Stimulated activated CD8-positive, alpha-beta memory T cell treated with anti-CD3 and anti-CD28 coated beads, Interleukin-15, amount 100 ng/mL, for 24 hours (primary cell): Measurements from ENCODE around the gene TOM1.

Source experiments
- DNase-seq: peaks from one replicate; pipeline ENCODE4 v3.0.0-alpha.2; 2020; ENCODE audit warnings: low read depth

The TOM1 gene

GRCh38 chr22:35373781-35374180 lies 74.1 kb downstream of the TOM1 start:
- DNase-seq: no peak

- no peak for DNase-seq
Observed at GRCh38 chr22:35375031-35375430, 75.3 kb downstream of the TOM1 start.

- DNase-seq: no peak
Observed at GRCh38 chr22:35375526-35375925, 75.8 kb downstream of the TOM1 start.

- DNase-seq: no peak
Observed at GRCh38 chr22:35376728-35377472, 77.2 kb downstream of the TOM1 start.

- DNase-seq: no peak
Observed at GRCh38 chr22:35377735-35378134, 78.0 kb downstream of the TOM1 start.

GRCh38 chr22:35378621-35379020 lies 78.9 kb downstream of the TOM1 start:
- DNase-seq: no peak

GRCh38 chr22:35379146-35379993 lies 79.7 kb downstream of the TOM1 start:
- no peak for DNase-seq

- no peak for DNase-seq
Observed at GRCh38 chr22:35380013-35380412, 80.3 kb downstream of the TOM1 start.

- DNase-seq: peak; percentile 20
Observed at GRCh38 chr22:35380537-35381423, 81.1 kb downstream of the TOM1 start, which contains the start of gene HMOX1. TSS of gene HMOX1 (plus strand) at chr22:35381096. CDS start at chr22:35381174, 78 bp downstream.

- DNase-seq: no peak
Observed at GRCh38 chr22:35381424-35382009, 81.8 kb downstream of the TOM1 start.

- no peak for DNase-seq
Observed at GRCh38 chr22:35383679-35384071, 84.0 kb downstream of the TOM1 start.

- no peak for DNase-seq
Observed at GRCh38 chr22:35384527-35384926, 84.8 kb downstream of the TOM1 start.

GRCh38 chr22:35384975-35385588 lies 85.4 kb downstream of the TOM1 start:
- no peak for DNase-seq

GRCh38 chr22:35386670-35387288 lies 87.1 kb downstream of the TOM1 start:
- no peak for DNase-seq

- no peak for DNase-seq
Observed at GRCh38 chr22:35390933-35391332, 91.2 kb downstream of the TOM1 start.

GRCh38 chr22:35392357-35392756 lies 92.7 kb downstream of the TOM1 start:
- no peak for DNase-seq

GRCh38 chr22:35393116-35394010 lies 93.7 kb downstream of the TOM1 start:
- no peak for DNase-seq

- DNase-seq: no peak
Observed at GRCh38 chr22:35394011-35394312, 94.3 kb downstream of the TOM1 start.

- no peak for DNase-seq
Observed at GRCh38 chr22:35394810-35395563, 95.3 kb downstream of the TOM1 start.
